Testis (tissue), 3 donors: ENCODE results near the gene ARPP21. TPM values are rescaled to one million over a fixed set of nuclear protein-coding genes. Genes with fewer than 3 reads are reported as not detected.

Source experiments
- DNase-seq: peaks from one replicate; pipeline ENCODE4 v3.0.0-alpha.2; 2019
- H3K27ac ChIP-seq, 2 donors: fragments of 200-600 bp; sonication (generic); one replicate each; pipeline ENCODE4 v1.5.1; 2019
- H3K27me3 ChIP-seq: fragments of 200-600 bp; sonication (generic); one replicate; pipeline ENCODE4 v1.5.1; 2019
- H3K36me3 ChIP-seq: fragments of 200-600 bp; sonication (generic); one replicate; pipeline ENCODE4 v1.5.1; 2017; ENCODE audit warnings: low read depth; ENCODE audit errors: missing control alignments
- H3K4me1 ChIP-seq: fragments of 200-600 bp; sonication (generic); one replicate; pipeline ENCODE4 v1.5.1; 2019
- H3K4me3 ChIP-seq, 2 donors: fragments of 200-600 bp; sonication (generic); one replicate each; pipeline ENCODE4 v1.5.1; 2017 to 2019
- H3K9me3 ChIP-seq: fragments of 200-600 bp; sonication (generic); one replicate; pipeline ENCODE4 v1.5.1; 2017
- CTCF ChIP-seq, 3 experiments: fragments of 450-650 bp in 2 of 3; fragments of 200-600 bp in 1 of 3; sonication (generic) in 1 of 3; IDR thresholded peaks; one replicate each; pipeline ENCODE4 v1.5.1; 2016 to 2019; ENCODE audit warnings: antibody characterized with exemption in 3 of 3, mild to moderate bottlenecking in 2 of 3, moderate library complexity in 1 of 3
- POLR2A ChIP-seq: fragments of 450-650 bp; IDR thresholded peaks from one replicate; pipeline ENCODE4 v1.6.1; 2017; ENCODE audit warnings: antibody characterized with exemption, mild to moderate bottlenecking, moderate library complexity
- WGBS, 2 donors: methylation state at CpG; one replicate each; pipeline ENCODE4 v1.1.5; 2018; 5-methylcytosine and 5-hydroxymethylcytosine counted together
- intact Hi-C: fragments of 100-400 bp; cut with DNase I; formaldehyde crosslinking; loops from one replicate; pipeline ENCODE4 v1.15.1; 2023; ENCODE audit warnings: low total_unique reads
- polyA plus RNA-seq: library from polyadenylated mRNA; stranded (reverse); fragments of 350-450 nt; fragmentation: Illumina TruSeq; extraction: RNeasy Lipid Tissue Mini Kit (QIAGEN cat#74804); gene quantifications from one replicate; pipeline ENCODE4 v1.2.3, GENCODE V29; 2014; ENCODE audit warnings: low read depth, low replicate concordance; ENCODE audit not compliant: insufficient read depth
- total RNA-seq, 2 donors: library from RNA; depleted of rRNA; stranded (reverse); fragments of >200 nt; gene quantifications; one replicate each; pipeline ENCODE4 v1.2.3, GENCODE V29; 2016

Gene ARPP21
- total and polyA plus RNA-seq, 3 donors from 2014 or later, result 0.47 to 1.1 (median 0.87) TPM

GRCh38 chr3:35757991-35758757, 118.8 kb downstream of the ARPP21 start:
- no peaks in the 10 kb centered on the region for H3K4me1 ChIP-seq
- no peak for TF ChIP-seq CTCF (IDR thresholded peaks at IDR 0.05)
- TF ChIP-seq POLR2A, result no peak
- 72 to 81% methylated on average over 3 of the region's 3 CpGs for WGBS, 2 donors

GRCh38 chr3:35760146-35760545, 120.8 kb downstream of the ARPP21 start:
- TF ChIP-seq POLR2A, result no peak
- TF ChIP-seq CTCF (IDR thresholded peaks at IDR 0.05), result no peak
- Histone ChIP-seq H3K9me3 (no peaks in the 10 kb centered on the region), H3K27me3 (no peaks in the 10 kb centered on the region), H3K4me3 (no peak overlapping the region), H3K27ac (no peak overlapping the region), H3K4me1 (no peaks in the 10 kb centered on the region), H3K36me3 (no peaks in the 10 kb centered on the region)
- DNase-seq, result no peak
- 64 to 74% methylated on average over 4 of the region's 4 CpGs for WGBS, 2 donors
- intact Hi-C loops, result no loop called here

More at GRCh38 chr3:35757991-35758757, 118.8 kb downstream of the ARPP21 start:
- H3K9me3 ChIP-seq, result no peaks in the 10 kb centered on the region
- DNase-seq, result no peak
- H3K4me3 ChIP-seq, result no peak overlapping the region
- no peaks in the 10 kb centered on the region for H3K36me3 ChIP-seq
- intact Hi-C loops, result no loop called here
- no peak overlapping the region for H3K27ac ChIP-seq
- H3K27me3 ChIP-seq, result no peaks in the 10 kb centered on the region

GRCh38 chr3:35761311-35761710, 122.0 kb downstream of the ARPP21 start:
- WGBS, 2 donors, result 82 to 92% methylated on average over 1 of the region's 1 CpG
- Histone ChIP-seq H3K27me3 (no peaks in the 10 kb centered on the region), H3K4me1 (no peaks in the 10 kb centered on the region), H3K36me3 (no peaks in the 10 kb centered on the region), H3K27ac (no peak overlapping the region), H3K9me3 (no peaks in the 10 kb centered on the region), H3K4me3 (no peak overlapping the region)
- intact Hi-C loops, result no loop called here
- TF ChIP-seq POLR2A (no peak), CTCF (IDR thresholded peaks at IDR 0.05) (no peak)
- no peak for DNase-seq

- Histone ChIP-seq H3K36me3 (no peaks in the 10 kb centered on the region), H3K4me1 (no peaks in the 10 kb centered on the region), H3K27ac (no peak overlapping the region), H3K27me3 (no peaks in the 10 kb centered on the region), H3K4me3 (no peak overlapping the region), H3K9me3 (no peaks in the 10 kb centered on the region)
- DNase-seq, result no peak
- no peak for TF ChIP-seq POLR2A
- no peak for TF ChIP-seq CTCF (IDR thresholded peaks at IDR 0.05)
- intact Hi-C loops, result no loop called here
- 67 to 69% methylated on average over 2 of the region's 2 CpGs for WGBS, 2 donors
These were observed 133.2 kb downstream of the ARPP21 start for GRCh38 chr3:35772381-35773015.
